Stimulated activated CD4-positive, alpha-beta T cell treated with anti-CD3 and anti-CD28 coated beads, Interleukin-15, amount 100 ng/mL, for 24 hours (primary cell): ENCODE measurements around the gene NEK11.

Source experiments
- DNase-seq: peaks from one replicate; pipeline ENCODE4 v3.0.0-alpha.2; 2020

Gene NEK11

DNA sequence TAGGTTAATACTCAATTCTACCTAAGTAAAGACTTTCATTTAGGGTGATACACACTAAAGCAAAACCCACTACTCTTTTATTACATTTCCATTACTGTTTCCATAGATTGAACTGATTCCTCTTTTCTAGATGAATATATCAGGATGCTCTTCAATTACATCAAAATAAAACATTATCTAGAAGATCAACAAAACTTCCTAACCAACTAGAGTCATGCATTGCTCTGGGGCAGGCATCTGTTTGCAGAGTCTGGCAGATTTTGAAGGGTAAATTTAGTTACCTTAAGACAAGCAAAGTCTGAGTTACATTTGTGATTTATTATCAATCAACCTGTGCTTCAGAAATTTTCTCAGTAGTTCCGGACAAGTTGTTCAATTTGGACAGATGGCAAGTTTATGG is 117.1 kb downstream of the NEK11 start:
- no peak for DNase-seq

DNA sequence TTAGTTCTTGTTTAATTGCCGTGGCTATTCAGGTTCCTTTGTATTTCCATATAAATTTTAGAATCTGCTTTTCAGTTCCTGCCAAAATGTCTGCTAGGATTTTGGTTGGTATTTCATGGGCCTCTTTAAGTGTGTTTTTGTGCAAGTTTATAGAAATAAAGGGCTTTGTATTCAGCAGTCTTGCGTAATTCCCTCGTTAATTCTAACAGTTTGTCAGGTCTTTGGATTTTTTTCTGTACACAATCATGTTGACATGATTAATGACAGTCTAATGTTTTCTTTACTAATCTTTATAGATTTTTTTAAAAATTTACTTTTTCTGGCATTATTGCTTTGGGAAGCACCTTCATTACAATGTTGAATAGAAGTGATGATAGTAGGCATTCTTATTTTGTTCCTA is 120.9 kb downstream of the NEK11 start:
- no peak for DNase-seq

DNA sequence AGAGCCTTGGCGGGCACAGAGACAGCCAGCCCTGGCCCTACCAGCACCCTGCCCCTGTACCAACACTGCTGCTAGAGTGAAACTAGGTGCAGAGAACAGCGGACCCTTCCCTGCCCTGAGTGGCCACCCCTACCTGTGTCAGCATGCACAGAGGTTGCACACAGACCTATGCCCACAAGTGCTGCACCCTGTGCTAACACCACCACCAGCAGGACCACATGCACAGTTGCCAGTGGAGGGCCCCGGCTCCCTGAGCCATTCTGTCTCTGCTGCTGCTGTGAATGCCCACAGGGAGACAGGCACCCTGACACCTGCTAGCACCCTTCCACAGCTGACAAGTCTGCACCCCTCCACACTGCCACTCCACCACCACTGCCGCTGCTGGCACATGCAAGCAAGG is 131.8 kb downstream of the NEK11 start:
- no peak for DNase-seq

DNA sequence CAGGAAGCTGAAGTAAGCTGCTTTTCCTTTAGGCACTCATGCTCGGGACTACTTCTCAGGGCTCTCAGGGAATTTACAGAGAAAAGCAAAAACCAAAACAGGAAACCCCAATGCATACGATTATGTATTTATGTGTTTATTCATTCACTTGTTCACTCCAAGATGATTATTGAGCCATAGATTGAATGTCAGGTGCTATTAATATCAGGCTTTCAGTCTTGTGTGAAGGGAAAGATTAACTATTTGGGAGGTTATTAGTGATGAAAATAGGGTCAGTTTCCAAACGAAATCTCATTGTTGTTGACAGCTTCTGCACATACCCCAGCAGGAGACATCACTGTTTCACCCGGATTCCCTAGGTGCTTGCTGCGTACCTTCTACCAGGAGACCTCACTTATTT is 135.8 kb downstream of the NEK11 start:
- no peak for DNase-seq

DNA sequence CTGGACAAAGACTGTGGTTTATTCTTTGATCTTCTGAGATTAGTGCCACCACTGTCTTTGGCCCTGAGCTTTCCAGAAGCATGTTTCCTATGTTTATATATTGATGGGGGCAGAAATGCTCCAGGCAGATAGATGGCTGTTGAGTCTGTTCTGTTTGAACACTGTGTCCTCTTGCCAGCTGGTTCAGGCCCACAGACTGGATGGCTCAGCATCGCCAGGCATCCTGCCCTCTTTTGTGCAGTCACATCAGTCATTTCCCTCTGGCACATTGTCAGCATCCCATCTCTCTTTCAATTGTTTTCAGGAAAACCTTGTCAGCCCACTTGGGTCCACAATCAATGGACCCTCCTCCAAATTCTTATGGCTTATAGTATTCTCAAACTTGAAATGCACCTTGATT is 141.2 kb downstream of the NEK11 start:
- no peak for DNase-seq

DNA sequence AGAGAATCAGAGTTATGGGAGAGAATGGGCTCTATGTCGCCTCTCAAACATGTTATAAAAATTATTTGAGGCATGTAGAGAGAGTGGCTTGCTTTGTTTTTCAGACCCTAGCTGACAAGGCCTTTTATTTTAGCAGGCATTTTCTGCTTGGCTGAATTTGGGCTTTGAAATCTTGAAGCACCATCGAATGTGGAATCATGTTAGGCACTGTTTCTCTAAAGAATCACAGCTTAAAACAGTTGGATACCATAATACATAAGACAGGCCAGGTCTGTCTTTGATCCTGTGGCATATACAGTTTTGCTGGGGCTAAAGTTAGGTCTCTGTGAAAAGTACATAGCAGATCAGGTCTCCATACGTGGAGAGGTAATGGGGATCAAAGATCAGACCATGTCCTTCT is 142.7 kb downstream of the NEK11 start:
- DNase-seq: no peak

DNA sequence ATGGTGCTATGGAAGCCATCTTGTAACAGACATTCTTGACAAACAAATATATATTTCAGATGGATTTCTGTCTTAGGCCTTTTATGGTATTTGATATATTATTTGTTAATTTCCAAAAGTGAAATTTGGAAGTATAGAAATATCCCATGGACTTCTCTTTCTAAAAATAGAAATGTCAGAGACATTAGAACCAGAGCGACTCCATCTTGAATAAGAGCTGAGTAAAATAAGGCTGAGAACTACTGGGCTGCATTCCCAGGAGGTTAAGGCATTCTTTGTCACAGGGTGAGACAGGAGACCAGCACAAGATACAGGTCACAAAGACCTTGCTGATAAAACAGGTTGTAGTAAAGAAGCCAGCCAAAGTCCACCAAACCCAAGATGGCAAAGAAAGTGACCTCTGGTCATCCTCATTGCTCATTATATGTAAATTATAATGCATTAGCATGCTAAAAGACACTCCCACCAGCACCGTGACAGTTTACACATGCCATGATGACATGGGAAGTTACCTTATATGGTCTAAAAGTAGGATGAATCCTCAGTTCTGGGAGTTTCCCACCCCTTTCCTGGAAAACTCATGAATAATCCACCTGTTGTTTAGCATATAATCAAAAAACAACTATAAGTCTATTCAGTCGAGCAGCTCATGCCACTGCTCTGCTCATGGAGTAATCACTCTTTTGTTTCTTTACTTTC is 146.0 kb downstream of the NEK11 start:
- DNase-seq: no peak

DNA sequence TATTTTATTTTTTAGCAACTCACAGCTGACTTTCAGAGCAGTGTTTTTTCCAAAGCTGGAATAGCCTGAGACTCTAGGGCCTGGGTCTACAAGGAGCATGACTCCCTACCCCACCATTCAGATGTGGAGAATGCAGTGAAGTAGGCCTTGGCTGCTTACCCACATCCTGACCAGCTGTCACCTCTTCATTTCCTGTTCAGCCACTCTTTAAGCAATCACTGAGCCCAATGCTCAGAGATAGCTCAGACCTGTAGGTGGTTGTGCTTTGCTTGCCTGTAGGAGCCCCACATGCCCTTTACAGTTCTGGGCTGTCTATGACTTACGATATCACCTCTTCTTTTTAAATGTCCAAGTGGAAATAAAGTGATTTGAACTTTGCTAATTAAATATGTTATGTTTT is 148.1 kb downstream of the NEK11 start:
- DNase-seq: peak; percentile 2

DNA sequence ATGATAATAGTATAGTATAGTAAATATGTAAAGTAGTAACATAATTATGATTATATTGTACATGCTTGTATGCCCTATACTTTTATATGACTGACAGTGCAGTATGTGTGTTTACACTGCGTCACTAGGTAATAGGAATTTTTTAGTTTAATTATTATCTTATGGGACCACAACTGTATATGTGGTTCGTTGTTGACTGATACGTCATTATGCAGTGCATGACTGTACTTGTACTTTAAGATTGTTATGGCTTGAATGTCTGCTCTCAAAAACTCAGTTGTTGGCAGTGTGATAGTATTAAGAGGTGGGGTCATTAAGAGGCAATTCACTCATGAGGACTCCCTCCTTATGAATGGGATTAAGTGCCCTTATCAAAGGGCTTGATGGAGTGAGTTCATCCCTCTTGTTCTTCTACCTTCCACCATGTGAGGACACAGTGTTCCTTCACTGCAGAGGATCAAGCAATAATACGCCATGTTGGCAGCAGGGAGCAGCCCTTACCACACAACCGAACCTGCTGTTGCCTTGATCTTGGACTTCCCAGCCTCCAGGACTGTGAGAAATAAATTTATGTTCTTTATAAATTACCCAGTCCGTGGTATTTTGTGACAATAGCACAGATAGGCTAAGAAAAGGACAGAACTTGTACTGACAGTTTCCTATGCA is 152.2 kb downstream of the NEK11 start:
- DNase-seq: no peak

DNA sequence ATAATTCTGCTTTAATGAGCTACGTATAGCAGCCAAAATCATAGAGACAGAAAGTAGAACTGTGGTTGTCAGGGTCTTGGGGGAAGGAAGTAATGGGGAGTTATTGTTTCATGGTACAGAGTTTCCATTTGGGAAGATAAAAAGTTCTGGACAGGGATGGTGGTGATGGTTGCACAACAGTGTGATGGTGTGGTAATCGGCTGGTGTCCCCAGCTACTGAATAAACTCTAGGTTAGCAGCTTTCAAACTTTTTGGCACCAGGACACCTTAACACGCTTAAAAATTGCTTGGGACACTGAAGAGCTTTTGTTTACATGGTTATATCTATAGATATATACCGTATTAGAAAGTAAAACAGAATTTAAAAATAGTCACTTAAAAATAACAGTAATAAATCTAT is 166.0 kb downstream of the NEK11 start:
- DNase-seq: no peak

DNA sequence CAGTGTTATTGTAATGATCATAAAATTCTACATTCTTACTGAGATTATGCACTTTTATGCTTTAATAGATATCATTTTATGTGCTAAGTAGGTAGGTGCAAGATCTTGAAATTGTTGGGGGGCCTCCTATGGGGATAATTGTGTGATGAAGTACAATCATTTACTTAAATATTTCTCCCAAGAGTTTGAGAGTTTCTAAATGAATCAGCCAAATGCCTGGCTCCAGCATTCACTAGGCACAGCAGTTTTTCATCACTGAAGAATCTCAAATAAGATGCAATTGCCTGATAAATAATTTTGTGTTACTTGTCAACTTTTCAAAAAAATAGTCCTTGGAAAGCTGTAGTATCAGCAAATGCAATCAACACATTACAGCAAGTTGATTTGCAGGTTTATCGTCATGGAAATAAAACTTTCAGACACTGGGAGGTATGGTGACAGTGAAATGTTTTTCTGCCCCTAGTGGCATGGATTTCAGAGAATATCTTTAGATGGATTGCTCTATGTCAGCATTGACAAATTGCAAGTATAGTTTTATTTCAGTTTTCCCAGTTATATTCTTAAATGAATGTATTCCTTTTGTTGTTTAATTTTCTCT is 167.1 kb downstream of the NEK11 start:
- no peak for DNase-seq

DNA sequence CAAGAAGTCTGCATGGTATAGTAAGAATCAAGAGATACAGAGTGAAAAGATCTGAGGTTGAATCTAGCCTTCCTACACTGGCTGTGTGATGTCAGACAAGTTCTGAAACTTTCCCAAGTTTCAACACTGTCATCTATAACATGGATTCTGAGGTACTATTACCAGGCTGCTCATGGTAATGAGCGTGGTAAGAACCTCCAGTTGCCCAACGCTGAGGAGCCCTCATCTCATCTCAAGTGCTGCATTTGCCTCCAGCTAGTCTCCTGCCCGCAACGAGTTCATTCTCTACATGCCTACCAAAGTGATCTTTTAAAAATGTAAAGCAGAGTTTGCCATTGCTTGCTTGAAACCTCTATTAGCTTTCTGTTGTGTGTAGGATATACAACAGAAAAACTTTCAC is 168.1 kb downstream of the NEK11 start:
- DNase-seq: no peak

DNA sequence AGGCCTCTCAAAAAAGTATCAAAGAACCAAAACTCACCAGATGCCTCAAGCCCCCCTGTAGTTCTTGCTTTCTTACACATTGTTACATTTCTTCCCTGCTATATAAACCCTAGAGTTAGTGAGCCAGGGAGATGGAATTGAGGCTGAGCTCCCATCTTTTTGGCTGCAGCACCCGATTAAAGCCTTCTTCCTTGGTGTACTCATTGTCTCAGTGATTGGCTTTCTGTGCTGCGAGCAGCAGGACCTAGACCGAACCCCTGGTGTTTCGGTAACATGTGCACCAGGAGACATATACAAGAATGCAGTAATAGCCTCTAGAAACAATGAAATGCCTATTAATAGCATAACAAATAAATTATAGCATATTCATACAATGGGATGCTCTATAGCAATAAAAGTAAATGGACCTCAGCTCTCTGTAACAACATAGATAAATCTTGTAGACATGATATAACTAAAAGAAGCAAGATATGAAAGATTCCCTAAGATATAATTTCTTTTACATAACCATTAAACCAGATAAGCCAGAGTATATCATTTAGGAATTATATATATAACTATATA is 174.0 kb downstream of the NEK11 start:
- DNase-seq: no peak

DNA sequence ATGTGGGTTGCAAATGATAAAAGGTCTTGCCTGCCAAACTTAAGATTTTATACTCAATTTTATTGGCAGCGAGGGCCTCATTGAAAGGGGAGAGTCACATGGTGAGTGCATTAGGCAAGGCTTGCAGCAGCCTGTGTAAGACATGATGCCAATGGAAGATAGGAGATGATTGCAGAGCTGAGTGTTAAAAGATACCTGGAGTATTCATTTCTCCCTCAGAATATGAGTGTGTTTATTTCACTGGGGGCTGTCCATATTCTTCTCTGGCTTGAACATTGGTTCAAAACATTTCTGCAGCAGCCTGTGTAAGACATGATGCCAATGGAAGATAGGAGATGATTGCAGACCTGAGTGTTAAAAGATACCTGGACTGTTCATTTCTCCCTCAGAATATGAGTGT is 189.7 kb downstream of the NEK11 start:
- DNase-seq: no peak

DNA sequence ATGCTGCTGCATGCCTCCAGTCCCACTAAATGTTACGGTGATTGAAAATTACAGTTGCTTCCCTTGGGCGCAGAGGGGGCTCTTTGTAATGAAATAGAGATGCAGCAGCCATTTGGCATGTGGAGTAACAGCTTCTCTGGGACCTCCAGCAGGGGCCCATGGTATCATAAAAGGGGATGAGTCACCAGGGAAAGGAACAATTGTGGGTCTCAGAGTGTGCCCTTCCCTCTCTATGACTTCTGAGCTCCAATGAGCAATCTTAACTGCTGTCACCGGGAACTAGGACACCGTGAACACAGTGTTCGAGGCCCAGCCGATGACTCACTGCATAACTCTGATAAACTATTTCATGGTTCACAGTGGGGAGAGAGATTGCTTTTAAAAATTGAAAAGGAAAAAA is 190.1 kb downstream of the NEK11 start:
- no peak for DNase-seq

DNA sequence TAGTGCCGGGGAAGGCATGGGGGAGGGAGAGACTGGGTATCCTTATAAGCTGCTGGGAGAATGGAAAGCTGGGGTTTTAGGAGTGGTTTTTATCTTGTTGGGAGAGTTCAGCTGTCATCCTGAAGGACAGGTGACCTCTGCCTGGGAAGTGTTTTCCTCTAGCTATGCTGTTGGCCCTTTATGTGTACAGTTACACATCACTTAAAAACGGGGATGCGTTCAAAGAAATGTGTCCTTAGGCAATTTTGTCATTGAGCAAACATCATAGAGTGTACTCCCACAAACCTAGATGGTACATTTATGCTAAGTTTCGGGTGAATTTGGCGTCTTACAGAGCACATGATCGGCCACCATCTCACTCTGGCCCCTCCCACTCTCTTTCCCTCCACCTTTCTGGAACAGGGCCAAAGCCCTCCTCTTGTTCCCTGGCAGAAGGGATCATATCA is 190.6 kb downstream of the NEK11 start:
- DNase-seq: no peak

DNA sequence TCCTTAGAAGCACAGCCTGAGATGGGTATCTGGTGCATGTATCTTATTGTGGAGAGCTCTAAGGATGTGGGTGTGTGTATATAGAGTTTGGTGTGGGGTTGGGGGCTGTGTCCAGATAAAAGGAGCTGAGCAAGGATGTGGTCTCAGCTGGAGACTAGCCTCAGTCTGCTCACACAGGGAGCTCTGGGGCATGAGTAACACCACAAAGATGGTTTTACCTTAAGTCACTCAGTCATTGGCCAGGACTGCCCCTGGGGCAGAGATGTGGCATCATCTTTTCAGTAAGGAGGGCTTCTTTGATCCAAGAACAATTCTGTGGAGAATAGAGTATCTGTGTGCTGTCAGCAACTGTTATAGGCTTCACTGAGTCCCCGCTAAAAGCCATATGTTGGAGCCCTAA is 191.5 kb downstream of the NEK11 start:
- DNase-seq: no peak

DNA sequence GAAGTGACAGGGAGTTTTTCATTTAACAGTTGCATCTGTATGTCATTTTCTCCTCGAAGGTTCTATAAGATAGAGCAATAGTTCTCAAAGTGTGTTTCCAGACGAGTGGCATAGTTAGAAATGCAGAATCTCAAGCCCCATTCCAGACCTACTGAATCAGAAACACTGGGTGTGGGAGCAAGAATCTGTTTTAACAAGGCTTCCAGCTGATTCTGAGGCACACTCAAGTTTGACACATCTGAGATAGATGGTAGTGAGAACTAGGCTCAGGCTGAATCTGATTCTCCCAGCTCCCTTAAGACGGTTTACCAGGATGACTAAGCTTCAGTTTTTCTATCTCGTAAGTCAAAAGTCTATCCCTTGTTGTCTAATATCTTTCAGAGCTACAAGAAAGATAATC is 195.1 kb downstream of the NEK11 start:
- no peak for DNase-seq

DNA sequence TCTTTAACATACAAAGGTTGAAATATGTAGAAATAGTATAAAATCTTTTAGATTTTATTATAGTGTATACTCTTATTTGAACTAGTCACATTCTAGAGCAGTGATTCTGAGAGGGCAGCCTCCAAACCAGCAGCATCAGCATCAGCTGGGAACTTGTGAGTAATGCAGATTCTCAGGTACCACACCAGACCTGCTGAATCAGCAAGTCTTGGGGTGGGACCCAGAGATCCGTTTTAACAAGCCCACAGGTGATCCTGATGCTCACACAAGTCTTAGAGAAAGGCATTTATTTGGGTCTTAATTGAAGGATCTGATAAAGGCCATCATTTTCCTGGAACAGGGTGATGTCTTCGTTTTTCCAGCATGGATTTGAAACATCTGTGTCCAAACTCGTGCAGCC is 195.9 kb downstream of the NEK11 start:
- DNase-seq: no peak

DNA sequence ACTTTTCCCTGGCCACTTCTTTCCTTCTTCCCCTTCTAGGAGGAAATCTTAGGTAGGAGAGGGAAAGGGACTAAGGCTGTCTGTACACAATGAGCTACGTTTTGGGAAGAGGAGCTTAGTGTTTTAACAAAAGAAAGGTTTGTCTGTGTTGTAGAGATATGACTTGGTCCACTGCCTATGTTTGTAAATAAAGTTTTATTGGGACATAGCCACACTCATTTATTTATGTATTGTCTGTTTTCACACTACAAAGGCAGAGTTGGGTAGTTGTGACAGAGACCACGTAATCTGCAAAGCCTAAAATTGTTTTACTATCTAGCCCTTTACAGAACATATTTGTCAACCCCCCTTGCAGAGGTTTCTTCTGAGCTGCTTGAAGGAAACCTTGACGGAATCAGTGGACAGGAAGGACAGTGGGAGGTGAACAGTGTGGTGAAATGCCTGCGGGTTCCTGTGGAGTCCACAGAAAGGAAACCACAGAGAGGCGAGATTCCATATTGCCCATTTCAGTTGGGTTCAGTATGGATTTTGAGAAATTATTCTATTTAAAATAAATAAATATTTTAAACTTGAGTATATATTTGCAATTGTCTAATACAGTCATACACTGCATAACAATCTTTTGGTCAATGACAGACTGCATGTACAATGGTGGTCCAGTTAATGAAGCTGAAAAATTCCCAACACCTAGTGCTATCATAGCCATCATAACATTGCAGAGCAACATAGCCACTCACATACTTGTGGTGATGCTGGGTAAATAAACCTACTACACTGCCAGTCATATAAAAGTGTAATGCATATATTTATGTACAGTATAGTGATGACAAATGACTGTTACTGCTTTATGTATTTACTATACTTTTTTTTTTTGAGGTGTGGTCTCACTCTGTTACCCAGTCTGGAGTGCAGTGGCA is 197.0 kb downstream of the NEK11 start:
- no peak for DNase-seq

DNA sequence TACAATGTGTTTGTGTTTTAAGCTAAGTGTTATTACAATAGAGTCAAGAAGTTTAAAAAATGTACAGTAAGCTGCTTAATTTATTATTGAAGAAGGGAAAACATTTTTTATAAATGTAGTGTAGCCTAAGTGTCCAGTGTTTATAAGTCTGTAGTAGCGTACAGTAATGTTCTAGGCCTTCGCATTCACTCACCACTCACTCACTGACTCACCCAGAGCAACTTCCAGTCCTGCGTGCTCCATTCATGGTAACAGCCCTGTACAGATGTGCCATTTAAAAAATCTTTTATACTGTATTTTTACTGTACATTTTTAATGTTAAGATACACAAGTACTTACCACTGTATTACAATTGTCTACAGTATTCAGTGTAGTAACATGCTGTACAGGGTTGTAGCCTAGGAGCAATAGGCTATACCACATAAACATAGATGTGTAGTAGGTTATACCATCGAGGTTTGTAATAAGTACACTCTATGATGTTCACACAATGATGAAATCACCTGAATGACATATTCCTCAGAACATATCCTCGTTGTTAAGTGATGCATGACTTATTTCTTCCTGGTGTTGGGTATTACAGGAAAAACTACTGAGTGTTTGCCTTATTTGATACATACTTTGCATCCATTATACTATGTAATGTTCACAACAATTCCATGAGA is 198.3 kb downstream of the NEK11 start:
- DNase-seq: no peak

DNA sequence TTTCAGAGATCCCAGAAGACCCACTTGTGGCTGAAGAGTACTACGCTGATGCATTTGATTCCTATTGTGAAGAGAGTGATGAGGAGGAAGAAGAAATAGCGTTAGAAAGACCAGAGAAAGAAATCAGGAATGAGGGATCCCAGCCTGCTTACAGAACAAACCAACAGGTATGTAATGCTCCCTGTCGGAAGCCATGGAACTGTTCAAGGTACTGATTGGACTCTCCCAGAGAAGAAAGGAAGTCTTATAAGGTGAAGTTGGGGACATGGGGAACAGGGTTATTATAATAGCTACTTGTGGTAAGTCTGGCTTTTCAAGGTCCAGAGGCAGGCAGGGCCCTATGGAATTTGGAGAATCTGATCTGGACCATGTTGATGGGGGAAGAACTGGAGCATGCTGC is 201.8 kb downstream of the NEK11 start:
- DNase-seq: no peak
